ENCODE measurements around the gene ANG. TPM values are rescaled to one million over a fixed set of nuclear protein-coding genes. Genes with fewer than 3 reads are reported as not detected.

Gene ANG
- polyA plus RNA-seq, 1 of the 3 experiments (the other 2 are of a cell fraction): 3.6 TPM

- H3K4me1 ChIP-seq (ENCODE audit: control insufficient read depth in 1 of 2, insufficient read depth in 2 of 2, low read depth in 1 of 2, low read length in 1 of 2): no peaks in the 10 kb centered on the region
- no peak within 1 kb of the TSS for H3K9ac ChIP-seq
- ChIA-PET CTCF (no interaction called here), POLR2A (no interaction called here)
- no peaks in the 10 kb centered on the region for H3K36me3 ChIP-seq (replicated peaks in 1 of 2; ENCODE audit: control insufficient read depth in 1 of 2, insufficient read depth in 2 of 2, low read length in 1 of 2)
- no peak within 1 kb of the TSS for H3K4me2 ChIP-seq
- TF ChIP-seq EP300 (IDR thresholded peaks at IDR 0.05; ENCODE audit: borderline replicate concordance in 1 of 2, low read depth in 1 of 2, low read length in 1 of 2): no peak
- TF ChIP-seq RAD21 (IDR thresholded peaks at IDR 0.05; ENCODE audit: low read length): no peak
- TF ChIP-seq RCOR1 (IDR thresholded peaks at IDR 0.05; ENCODE audit: low read length): no peak
- no peak for TF ChIP-seq SMC3 (IDR thresholded peaks at IDR 0.05; ENCODE audit: low read depth, low read length)
- TF ChIP-seq TAF1 (IDR thresholded peaks at IDR 0.05; ENCODE audit: borderline replicate concordance, low read depth, low read length): no peak
- TF ChIP-seq, protein P1, sequence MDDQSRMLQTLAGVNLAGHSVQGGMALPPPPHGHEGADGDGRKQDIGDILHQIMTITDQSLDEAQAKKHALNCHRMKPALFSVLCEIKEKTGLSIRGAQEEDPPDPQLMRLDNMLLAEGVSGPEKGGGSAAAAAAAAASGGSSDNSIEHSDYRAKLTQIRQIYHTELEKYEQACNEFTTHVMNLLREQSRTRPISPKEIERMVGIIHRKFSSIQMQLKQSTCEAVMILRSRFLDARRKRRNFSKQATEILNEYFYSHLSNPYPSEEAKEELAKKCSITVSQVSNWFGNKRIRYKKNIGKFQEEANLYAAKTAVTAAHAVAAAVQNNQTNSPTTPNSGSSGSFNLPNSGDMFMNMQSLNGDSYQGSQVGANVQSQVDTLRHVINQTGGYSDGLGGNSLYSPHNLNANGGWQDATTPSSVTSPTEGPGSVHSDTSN (IDR thresholded peaks at IDR 0.05): no peak
- TF ChIP-seq EZH2phosphoT487 (IDR thresholded peaks at IDR 0.05; ENCODE audit: borderline replicate concordance, low read depth): no peak
- TF ChIP-seq RXRA (IDR thresholded peaks at IDR 0.05; ENCODE audit: borderline replicate concordance, low read depth): no peak
- no peak for TF ChIP-seq FOXM1 (IDR thresholded peaks at IDR 0.05; ENCODE audit: low read depth)
- no peak for TF ChIP-seq USF1 (IDR thresholded peaks at IDR 0.05; ENCODE audit: borderline replicate concordance, low read depth)
- TF ChIP-seq, protein P2, sequence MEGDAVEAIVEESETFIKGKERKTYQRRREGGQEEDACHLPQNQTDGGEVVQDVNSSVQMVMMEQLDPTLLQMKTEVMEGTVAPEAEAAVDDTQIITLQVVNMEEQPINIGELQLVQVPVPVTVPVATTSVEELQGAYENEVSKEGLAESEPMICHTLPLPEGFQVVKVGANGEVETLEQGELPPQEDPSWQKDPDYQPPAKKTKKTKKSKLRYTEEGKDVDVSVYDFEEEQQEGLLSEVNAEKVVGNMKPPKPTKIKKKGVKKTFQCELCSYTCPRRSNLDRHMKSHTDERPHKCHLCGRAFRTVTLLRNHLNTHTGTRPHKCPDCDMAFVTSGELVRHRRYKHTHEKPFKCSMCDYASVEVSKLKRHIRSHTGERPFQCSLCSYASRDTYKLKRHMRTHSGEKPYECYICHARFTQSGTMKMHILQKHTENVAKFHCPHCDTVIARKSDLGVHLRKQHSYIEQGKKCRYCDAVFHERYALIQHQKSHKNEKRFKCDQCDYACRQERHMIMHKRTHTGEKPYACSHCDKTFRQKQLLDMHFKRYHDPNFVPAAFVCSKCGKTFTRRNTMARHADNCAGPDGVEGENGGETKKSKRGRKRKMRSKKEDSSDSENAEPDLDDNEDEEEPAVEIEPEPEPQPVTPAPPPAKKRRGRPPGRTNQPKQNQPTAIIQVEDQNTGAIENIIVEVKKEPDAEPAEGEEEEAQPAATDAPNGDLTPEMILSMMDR (IDR thresholded peaks at IDR 0.05): no peak
- 21% methylated on average over 2 of the region's 2 CpGs for WGBS (ENCODE audit: low lambda C conversion rate)
- no peak for DNase-seq
- H3K79me2 ChIP-seq (ENCODE audit: insufficient read depth): no peaks in the 10 kb centered on the region
- no peak within 1 kb of the TSS for H3K4me3 ChIP-seq (ENCODE audit: low read depth in 2 of 2, low read length in 1 of 2)
- no peaks in the 10 kb centered on the region for H3K9me2 ChIP-seq
- H3F3A ChIP-seq (replicated peaks; ENCODE audit: insufficient read depth): peaks cover 8% of the 10 kb centered on the region
- H3K9me3 ChIP-seq: no peaks in the 10 kb centered on the region
- H3K27ac ChIP-seq (ENCODE audit: low read depth in 2 of 2, low read length in 1 of 2): no peak within 1 kb of the TSS
- no peak within 1 kb of the TSS for H2AFZ ChIP-seq (ENCODE audit: low read depth)
- H4K20me1 ChIP-seq (ENCODE audit: insufficient read depth): no peaks in the 10 kb centered on the region
- H3K27me3 ChIP-seq (ENCODE audit: insufficient read depth): peaks cover 28% of the 10 kb centered on the region; the same call in 1 of the 2 replicates
These were observed 47.0 kb upstream of the ANG start, which contains the start of gene OR6S1 for GRCh38 chr14:20641591-20641990. Gene OR6S1, minus strand, starts transcription at chr14:20641691. Its CDS starts 0 bp downstream, at chr14:20641691.

DNA sequence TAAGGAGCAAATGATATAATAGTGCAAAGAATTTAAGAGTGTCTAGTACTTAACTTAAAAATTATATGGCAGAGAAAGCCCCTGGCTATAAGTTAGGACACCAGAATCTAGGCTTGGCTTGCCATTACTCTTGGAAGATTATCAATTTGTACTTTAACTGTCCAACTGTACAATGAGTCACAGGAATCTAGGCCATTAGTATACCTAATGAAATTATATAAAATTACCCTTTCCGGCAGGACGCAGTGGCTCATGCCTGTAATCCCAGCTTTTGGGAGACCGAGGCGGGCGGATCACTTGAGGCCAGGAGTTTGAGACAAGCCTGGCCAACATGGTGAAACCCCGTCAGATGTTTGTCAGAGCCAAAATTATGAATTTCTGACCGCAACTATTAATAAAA, 46.4 kb upstream of the ANG start:
- Histone ChIP-seq H3K79me2 (ENCODE audit: insufficient read depth) (no peaks in the 10 kb centered on the region), H3K36me3 (replicated peaks in 1 of 2; ENCODE audit: control insufficient read depth in 1 of 2, insufficient read depth in 2 of 2, low read length in 1 of 2) (no peaks in the 10 kb centered on the region), H2AFZ (ENCODE audit: low read depth) (no peak overlapping the region), H3K27ac (ENCODE audit: low read depth in 2 of 2, low read length in 1 of 2) (no peak overlapping the region), H3K9me3 (no peaks in the 10 kb centered on the region), H3K9me2 (no peaks in the 10 kb centered on the region), H3K9ac (no peak overlapping the region), H3K27me3 (ENCODE audit: insufficient read depth) (peaks cover 22% of the 10 kb centered on the region; the same call in 1 of the 2 replicates), H3K4me1 (ENCODE audit: control insufficient read depth in 1 of 2, insufficient read depth in 2 of 2, low read depth in 1 of 2, low read length in 1 of 2) (no peaks in the 10 kb centered on the region), H4K20me1 (ENCODE audit: insufficient read depth) (no peaks in the 10 kb centered on the region), H3K4me3 (ENCODE audit: low read depth in 2 of 2, low read length in 1 of 2) (no peak overlapping the region), H3K4me2 (no peak overlapping the region), H3F3A (replicated peaks; ENCODE audit: insufficient read depth) (peaks cover 8% of the 10 kb centered on the region)
- WGBS (ENCODE audit: low lambda C conversion rate): 9% methylated on average over 7 of the region's 7 CpGs
- no peak for DNase-seq
- ChIA-PET POLR2A (no interaction called here), CTCF (interaction anchor here (0.7 to 1.2 kb wide), 3 partner anchors 15 to 55 kb away, joined by 3 read pairs; no protein-coding TSS in a partner anchor)
- no peak for TF ChIP-seq CHD2 (IDR thresholded peaks at IDR 0.05; ENCODE audit: low read length, partially characterized antibody)
- TF ChIP-seq GATA2 (CRISPR knock-in tag; IDR thresholded peaks at IDR 0.05): no peak
- no peak for TF ChIP-seq RAD21 (IDR thresholded peaks at IDR 0.05; ENCODE audit: low read length)
- TF ChIP-seq MEF2A (IDR thresholded peaks at IDR 0.05; ENCODE audit: borderline replicate concordance, low read depth): no peak
- TF ChIP-seq, protein P3, sequence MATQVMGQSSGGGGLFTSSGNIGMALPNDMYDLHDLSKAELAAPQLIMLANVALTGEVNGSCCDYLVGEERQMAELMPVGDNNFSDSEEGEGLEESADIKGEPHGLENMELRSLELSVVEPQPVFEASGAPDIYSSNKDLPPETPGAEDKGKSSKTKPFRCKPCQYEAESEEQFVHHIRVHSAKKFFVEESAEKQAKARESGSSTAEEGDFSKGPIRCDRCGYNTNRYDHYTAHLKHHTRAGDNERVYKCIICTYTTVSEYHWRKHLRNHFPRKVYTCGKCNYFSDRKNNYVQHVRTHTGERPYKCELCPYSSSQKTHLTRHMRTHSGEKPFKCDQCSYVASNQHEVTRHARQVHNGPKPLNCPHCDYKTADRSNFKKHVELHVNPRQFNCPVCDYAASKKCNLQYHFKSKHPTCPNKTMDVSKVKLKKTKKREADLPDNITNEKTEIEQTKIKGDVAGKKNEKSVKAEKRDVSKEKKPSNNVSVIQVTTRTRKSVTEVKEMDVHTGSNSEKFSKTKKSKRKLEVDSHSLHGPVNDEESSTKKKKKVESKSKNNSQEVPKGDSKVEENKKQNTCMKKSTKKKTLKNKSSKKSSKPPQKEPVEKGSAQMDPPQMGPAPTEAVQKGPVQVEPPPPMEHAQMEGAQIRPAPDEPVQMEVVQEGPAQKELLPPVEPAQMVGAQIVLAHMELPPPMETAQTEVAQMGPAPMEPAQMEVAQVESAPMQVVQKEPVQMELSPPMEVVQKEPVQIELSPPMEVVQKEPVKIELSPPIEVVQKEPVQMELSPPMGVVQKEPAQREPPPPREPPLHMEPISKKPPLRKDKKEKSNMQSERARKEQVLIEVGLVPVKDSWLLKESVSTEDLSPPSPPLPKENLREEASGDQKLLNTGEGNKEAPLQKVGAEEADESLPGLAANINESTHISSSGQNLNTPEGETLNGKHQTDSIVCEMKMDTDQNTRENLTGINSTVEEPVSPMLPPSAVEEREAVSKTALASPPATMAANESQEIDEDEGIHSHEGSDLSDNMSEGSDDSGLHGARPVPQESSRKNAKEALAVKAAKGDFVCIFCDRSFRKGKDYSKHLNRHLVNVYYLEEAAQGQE (IDR thresholded peaks at IDR 0.05; ENCODE audit: low read depth, low read length): no peak
- TF ChIP-seq MAX (IDR thresholded peaks at IDR 0.05; ENCODE audit: low read depth): no peak
- TF ChIP-seq, protein P1 (IDR thresholded peaks at IDR 0.05): no peak
- no peak for TF ChIP-seq POLR2AphosphoS5 (IDR thresholded peaks at IDR 0.05; ENCODE audit: low read depth, low read length)
- TF ChIP-seq GABPA (IDR thresholded peaks at IDR 0.05; ENCODE audit: low read depth): no peak
- TF ChIP-seq SIN3A (IDR thresholded peaks at IDR 0.05; ENCODE audit: borderline replicate concordance, low read depth, low read length): no peak
- TF ChIP-seq JUND (IDR thresholded peaks at IDR 0.05): no peak

Measured in SK-N-SH (cell line).